Measurements from ENCODE around the gene GZF1. TPM values are rescaled to one million over a fixed set of nuclear protein-coding genes. Genes with fewer than 3 reads are reported as not detected.

Gene GZF1
- total and polyA plus RNA-seq, 2 donors (not counting 1 experiment from before 2014, with no cell fraction given), result 10.8 to 21.5 TPM

DNA sequence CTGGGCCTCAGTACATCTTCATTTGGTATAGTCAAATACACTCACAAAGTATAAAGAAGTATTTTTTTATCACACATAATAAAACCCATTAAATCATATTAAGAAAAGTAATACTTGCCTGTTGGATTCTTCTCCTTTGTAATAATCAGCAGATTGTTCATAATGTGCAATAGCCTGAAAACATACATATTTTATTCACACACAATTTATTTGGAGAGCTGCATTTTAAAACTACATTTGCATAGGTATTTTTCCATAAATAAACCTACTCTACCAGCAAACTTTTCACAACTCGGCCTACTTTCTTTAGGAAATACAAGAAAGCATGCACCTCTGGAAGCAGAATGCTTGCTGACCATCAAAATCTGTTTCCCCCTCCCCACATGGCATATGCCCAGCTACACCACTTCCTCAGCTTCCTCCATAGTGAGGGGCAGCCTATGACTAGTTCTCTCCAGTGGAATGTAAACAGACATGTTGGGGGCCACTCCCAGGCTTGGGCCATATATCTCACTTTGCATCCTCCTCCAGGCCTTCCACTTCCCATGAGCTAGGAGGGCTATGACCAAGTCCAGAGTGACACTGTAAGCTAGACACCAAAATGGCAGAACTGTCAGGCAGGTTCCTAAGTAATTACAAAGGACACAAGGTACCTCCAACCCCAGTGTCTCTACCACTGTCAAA lies 28.3 kb downstream of the GZF1 start:
- Histone ChIP-seq H3K9ac (ENCODE audit: insufficient read depth, low read length) (no peak overlapping the region), H2AFZ (ENCODE audit: low read length) (no peak overlapping the region), H3K27ac (ENCODE audit: insufficient read depth, low read length) (no peak overlapping the region), H3K79me2 (ENCODE audit: control insufficient read depth, insufficient read depth, low read length) (no peaks in the 10 kb centered on the region), H3K4me1 (ENCODE audit: control insufficient read depth, extremely low read depth, insufficient read depth, low read length) (no peaks in the 10 kb centered on the region), H3K27me3 (ENCODE audit: control insufficient read depth, insufficient read depth, low read length) (no peaks in the 10 kb centered on the region), H3K36me3 (ENCODE audit: control insufficient read depth, insufficient read depth, low read length) (peaks cover 3% of the 10 kb centered on the region), H3K9me3 (ENCODE audit: control insufficient read depth, insufficient read depth, low read depth, low read length) (no peaks in the 10 kb centered on the region), H3K4me2 (ENCODE audit: extremely low read depth, insufficient read depth, low read length) (no peak overlapping the region), H4K20me1 (ENCODE audit: control insufficient read depth, extremely low read depth, insufficient read depth, low read length) (no peaks in the 10 kb centered on the region), H3K4me3 (replicated peaks in 1 of 4; ENCODE audit: control extremely low read depth in 1 of 4, insufficient read depth in 1 of 4, low read depth in 3 of 4, low read length in 4 of 4) (no peak overlapping the region)
- no peak for DNase-seq (ENCODE audit: low read depth in 2 of 2)
- no peak for TF ChIP-seq EZH2 (IDR thresholded peaks at IDR 0.05; ENCODE audit: low read length, missing control alignments)
- TF ChIP-seq, protein P1, sequence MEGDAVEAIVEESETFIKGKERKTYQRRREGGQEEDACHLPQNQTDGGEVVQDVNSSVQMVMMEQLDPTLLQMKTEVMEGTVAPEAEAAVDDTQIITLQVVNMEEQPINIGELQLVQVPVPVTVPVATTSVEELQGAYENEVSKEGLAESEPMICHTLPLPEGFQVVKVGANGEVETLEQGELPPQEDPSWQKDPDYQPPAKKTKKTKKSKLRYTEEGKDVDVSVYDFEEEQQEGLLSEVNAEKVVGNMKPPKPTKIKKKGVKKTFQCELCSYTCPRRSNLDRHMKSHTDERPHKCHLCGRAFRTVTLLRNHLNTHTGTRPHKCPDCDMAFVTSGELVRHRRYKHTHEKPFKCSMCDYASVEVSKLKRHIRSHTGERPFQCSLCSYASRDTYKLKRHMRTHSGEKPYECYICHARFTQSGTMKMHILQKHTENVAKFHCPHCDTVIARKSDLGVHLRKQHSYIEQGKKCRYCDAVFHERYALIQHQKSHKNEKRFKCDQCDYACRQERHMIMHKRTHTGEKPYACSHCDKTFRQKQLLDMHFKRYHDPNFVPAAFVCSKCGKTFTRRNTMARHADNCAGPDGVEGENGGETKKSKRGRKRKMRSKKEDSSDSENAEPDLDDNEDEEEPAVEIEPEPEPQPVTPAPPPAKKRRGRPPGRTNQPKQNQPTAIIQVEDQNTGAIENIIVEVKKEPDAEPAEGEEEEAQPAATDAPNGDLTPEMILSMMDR (conservative IDR thresholded peaks at IDR 0.05 in 1 of 2, IDR thresholded peaks at IDR 0.05 in 1 of 2; ENCODE audit: low read depth in 1 of 2, low read length in 2 of 2), result no peak

DNA sequence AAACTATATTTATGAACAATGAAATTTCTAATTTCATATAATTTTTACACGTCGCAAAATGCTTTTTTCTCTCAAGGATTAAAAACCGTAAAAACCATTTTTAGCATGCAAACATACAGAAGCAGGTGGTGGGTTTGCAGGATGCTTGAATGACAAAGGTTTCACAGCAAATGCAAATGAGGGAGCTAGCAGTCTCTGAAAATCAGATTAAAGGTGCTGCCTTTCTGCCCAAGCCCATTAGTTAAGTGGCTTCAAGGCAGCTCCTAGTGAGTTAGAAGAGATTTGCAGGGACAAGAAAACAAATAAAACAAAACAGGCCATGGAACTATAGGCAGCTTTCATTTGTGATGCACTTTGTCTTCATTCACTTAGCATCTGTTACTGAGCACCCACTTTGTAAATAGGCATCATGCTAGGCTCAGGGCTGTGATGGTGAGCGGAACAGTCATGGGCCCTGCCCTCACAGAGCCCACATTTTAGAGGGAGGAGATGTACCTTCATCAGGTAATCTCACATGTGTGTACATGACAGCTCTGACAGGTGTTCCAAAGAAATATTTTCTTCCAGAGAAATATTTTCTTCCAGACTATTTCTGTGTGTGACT lies 29.8 kb downstream of the GZF1 start:
- Histone ChIP-seq H3K79me2 (ENCODE audit: control insufficient read depth, insufficient read depth, low read length) (peaks cover under 1% of the 10 kb centered on the region), H3K4me2 (ENCODE audit: extremely low read depth, insufficient read depth, low read length) (no peak overlapping the region), H2AFZ (ENCODE audit: low read length) (no peak overlapping the region), H3K9me3 (ENCODE audit: control insufficient read depth, insufficient read depth, low read depth, low read length) (no peaks in the 10 kb centered on the region), H3K4me3 (replicated peaks in 1 of 4; ENCODE audit: control extremely low read depth in 1 of 4, insufficient read depth in 1 of 4, low read depth in 3 of 4, low read length in 4 of 4) (no peak overlapping the region), H4K20me1 (ENCODE audit: control insufficient read depth, extremely low read depth, insufficient read depth, low read length) (no peaks in the 10 kb centered on the region), H3K9ac (ENCODE audit: insufficient read depth, low read length) (no peak overlapping the region), H3K27ac (ENCODE audit: insufficient read depth, low read length) (no peak overlapping the region), H3K4me1 (ENCODE audit: control insufficient read depth, extremely low read depth, insufficient read depth, low read length) (no peaks in the 10 kb centered on the region), H3K36me3 (ENCODE audit: control insufficient read depth, insufficient read depth, low read length) (peaks cover 3% of the 10 kb centered on the region), H3K27me3 (ENCODE audit: control insufficient read depth, insufficient read depth, low read length) (no peaks in the 10 kb centered on the region)
- no peak for DNase-seq (ENCODE audit: low read depth in 2 of 2)
- TF ChIP-seq, protein P1 (conservative IDR thresholded peaks at IDR 0.05 in 1 of 2, IDR thresholded peaks at IDR 0.05 in 1 of 2; ENCODE audit: low read depth in 1 of 2, low read length in 2 of 2), result no peak
- no peak for TF ChIP-seq EZH2 (IDR thresholded peaks at IDR 0.05; ENCODE audit: low read length, missing control alignments)

DNA sequence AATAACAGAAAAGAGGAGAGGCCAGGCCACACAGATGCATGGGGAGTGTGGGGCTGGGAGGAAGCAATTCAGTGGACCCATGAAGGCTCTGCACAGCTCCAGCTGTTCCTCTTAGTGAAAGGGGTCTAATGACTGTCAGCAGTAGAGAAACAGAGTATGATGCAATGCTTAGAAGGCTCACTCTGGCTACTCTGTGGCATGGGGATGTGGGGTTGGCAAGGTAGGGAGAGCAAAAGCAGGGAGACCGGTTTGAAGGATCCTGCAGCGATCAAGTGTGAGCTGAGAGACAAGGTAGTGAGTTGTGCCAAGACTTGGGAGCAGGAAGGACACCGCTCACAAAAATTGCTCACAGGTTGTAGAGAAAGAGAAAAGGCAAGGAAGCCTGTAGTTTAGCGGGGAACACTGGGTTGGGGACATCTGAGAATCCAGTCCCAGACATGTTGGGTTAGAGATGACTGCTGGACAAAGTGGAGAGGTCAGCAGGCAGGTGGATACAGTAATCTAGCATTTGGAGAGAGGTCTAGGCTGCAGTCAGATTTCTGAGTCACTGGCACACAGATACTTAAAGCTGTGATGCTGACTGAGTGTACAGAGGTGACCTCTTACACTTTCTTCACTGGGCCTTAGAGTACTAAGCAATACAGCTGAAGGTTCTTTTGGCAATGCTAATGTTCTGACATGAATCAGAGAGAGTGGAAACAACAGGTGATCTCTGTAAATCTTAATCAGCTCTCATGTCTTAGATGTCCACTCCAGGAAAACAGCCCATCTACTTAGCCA lies 32.2 kb downstream of the GZF1 start:
- H3K36me3 ChIP-seq (ENCODE audit: control insufficient read depth, insufficient read depth, low read length), result peaks cover 3% of the 10 kb centered on the region
- no peak overlapping the region for H3K4me3 ChIP-seq (replicated peaks in 1 of 4; ENCODE audit: control extremely low read depth in 1 of 4, insufficient read depth in 1 of 4, low read depth in 3 of 4, low read length in 4 of 4)
- TF ChIP-seq EZH2 (IDR thresholded peaks at IDR 0.05; ENCODE audit: low read length, missing control alignments), result no peak
- TF ChIP-seq, protein P1 (conservative IDR thresholded peaks at IDR 0.05 in 1 of 2, IDR thresholded peaks at IDR 0.05 in 1 of 2; ENCODE audit: low read depth in 1 of 2, low read length in 2 of 2), result no peak
- no peak overlapping the region for H2AFZ ChIP-seq (ENCODE audit: low read length)
- no peaks in the 10 kb centered on the region for H3K9me3 ChIP-seq (ENCODE audit: control insufficient read depth, insufficient read depth, low read depth, low read length)
- no peak for DNase-seq (ENCODE audit: low read depth in 2 of 2)
- no peaks in the 10 kb centered on the region for H4K20me1 ChIP-seq (ENCODE audit: control insufficient read depth, extremely low read depth, insufficient read depth, low read length)
- no peaks in the 10 kb centered on the region for H3K27me3 ChIP-seq (ENCODE audit: control insufficient read depth, insufficient read depth, low read length)
- H3K4me1 ChIP-seq (ENCODE audit: control insufficient read depth, extremely low read depth, insufficient read depth, low read length), result no peaks in the 10 kb centered on the region
- no peak overlapping the region for H3K9ac ChIP-seq (ENCODE audit: insufficient read depth, low read length)
- no peak overlapping the region for H3K4me2 ChIP-seq (ENCODE audit: extremely low read depth, insufficient read depth, low read length)
- H3K79me2 ChIP-seq (ENCODE audit: control insufficient read depth, insufficient read depth, low read length), result peaks cover 2% of the 10 kb centered on the region
- no peak overlapping the region for H3K27ac ChIP-seq (ENCODE audit: insufficient read depth, low read length)

Data from fibroblast of lung (primary cell).